ENCODE measurements around the gene NACC2. TPM values are rescaled to one million over a fixed set of nuclear protein-coding genes. Genes with fewer than 3 reads are reported as not detected.
"Not testable (repeated sequence)": the region's sequence is repeated elsewhere in the genome, so short reads cannot be mapped to it uniquely, and the experiment has no call there.

Gene NACC2
- total RNA-seq, 2 experiments from 2014 or later, result 4.2 to 5.2 TPM

DNA sequence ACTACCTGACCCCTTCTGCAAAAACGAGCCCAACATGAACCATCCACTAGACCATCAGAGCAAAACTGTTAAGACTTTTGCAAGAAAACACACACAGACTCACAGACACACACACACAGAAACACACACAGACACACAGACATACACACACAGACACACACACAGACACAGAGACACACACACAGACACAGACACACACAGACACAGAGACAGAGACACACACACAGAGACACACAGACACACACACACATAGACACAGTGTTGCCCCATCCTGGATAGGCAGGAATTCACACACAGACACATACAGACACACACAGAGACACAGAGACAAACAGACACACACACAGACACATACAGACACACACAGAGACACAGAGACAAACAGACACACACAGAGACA, 52.5 kb downstream of the NACC2 start:
- Mint-ChIP-seq H3K36me3 (ENCODE audit: low read depth) (peaks cover 16% of the 10 kb centered on the region), H3K9me3 (ENCODE audit: low read depth) (peaks cover 16% of the 10 kb centered on the region), H3K4me1 (no peaks in the 10 kb centered on the region), H3K27me3 (no peaks in the 10 kb centered on the region), H3K4me3 (no peak overlapping the region), H3K27ac (no peak overlapping the region)
- CTCF ChIA-PET, result no interaction called here
- intact Hi-C loops (cut with DNase I, micrococcal nuclease), result no loop called here
- no peak for ATAC-seq
- POLR2A ChIA-PET, result no interaction called here
- DNase-seq, result no peak

GRCh38 chr9:136040848-136041247, 54.2 kb downstream of the NACC2 start:
- DNase-seq; H3K4me1 Mint-ChIP-seq; POLR2A ChIA-PET; H3K4me3 Mint-ChIP-seq; H3K27ac Mint-ChIP-seq; intact Hi-C loops (cut with DNase I, micrococcal nuclease); CTCF ChIA-PET; ATAC-seq; H3K27me3 Mint-ChIP-seq: not testable (repeated sequence)
- peaks cover 27% of the 10 kb centered on the region for H3K9me3 Mint-ChIP-seq (ENCODE audit: low read depth)
- peaks cover 17% of the 10 kb centered on the region for H3K36me3 Mint-ChIP-seq (ENCODE audit: low read depth)

GRCh38 chr9:136039488-136039887, 55.6 kb downstream of the NACC2 start:
- Mint-ChIP-seq H3K4me3 (no peak overlapping the region), H3K27me3 (no peaks in the 10 kb centered on the region), H3K9me3 (ENCODE audit: low read depth) (peaks cover 27% of the 10 kb centered on the region), H3K27ac (no peak overlapping the region), H3K4me1 (no peaks in the 10 kb centered on the region), H3K36me3 (ENCODE audit: low read depth) (peaks cover 17% of the 10 kb centered on the region)
- DNase-seq (no peak), ATAC-seq (no peak)
- CTCF ChIA-PET, result no interaction called here
- intact Hi-C loops (cut with DNase I, micrococcal nuclease), result no loop called here
- POLR2A ChIA-PET, result no interaction called here

DNA sequence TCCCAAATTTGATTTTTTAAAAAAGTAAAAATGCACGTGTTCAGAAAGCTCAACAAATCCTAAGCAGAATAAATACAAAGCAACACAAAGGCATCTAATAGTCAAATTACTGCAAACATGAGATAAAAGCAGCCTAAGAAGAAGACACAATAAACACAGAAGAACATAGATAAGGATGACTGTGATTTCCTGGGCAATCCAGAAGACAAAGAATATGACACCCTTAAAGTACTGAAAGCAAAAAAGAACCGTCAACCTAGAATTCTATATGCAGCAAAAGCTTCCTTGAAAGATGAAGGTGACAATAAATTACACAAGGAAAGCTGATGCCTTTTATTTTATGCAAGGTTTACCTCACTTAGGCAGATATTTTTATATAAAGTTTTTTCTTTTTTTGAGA, 58.2 kb downstream of the NACC2 start:
- Mint-ChIP-seq H3K36me3 (ENCODE audit: low read depth) (peaks cover 17% of the 10 kb centered on the region), H3K4me3 (no peak overlapping the region), H3K4me1 (no peaks in the 10 kb centered on the region), H3K27ac (no peak overlapping the region), H3K9me3 (ENCODE audit: low read depth) (peaks cover 27% of the 10 kb centered on the region), H3K27me3 (no peaks in the 10 kb centered on the region)
- ChIA-PET CTCF (interaction anchor here (0.6 kb wide), 1 partner anchor 22 kb away, joined by 3 read pairs; no protein-coding TSS in a partner anchor), POLR2A (no interaction called here)
- ATAC-seq (no peak), DNase-seq (no peak)
- intact Hi-C loops (cut with DNase I, micrococcal nuclease), result no loop called here

GRCh38 chr9:136036050-136036449, 59.0 kb downstream of the NACC2 start:
- DNase-seq (no peak), ATAC-seq (no peak)
- H3K36me3 Mint-ChIP-seq (ENCODE audit: low read depth), result peaks cover 17% of the 10 kb centered on the region
- ChIA-PET POLR2A (no interaction called here), CTCF (no interaction called here)
- peaks cover 27% of the 10 kb centered on the region for H3K9me3 Mint-ChIP-seq (ENCODE audit: low read depth)
- intact Hi-C loops (cut with DNase I, micrococcal nuclease), result no loop called here
- H3K27me3 Mint-ChIP-seq, result no peaks in the 10 kb centered on the region
- no peaks in the 10 kb centered on the region for H3K4me1 Mint-ChIP-seq
- no peak overlapping the region for H3K4me3 Mint-ChIP-seq
- H3K27ac Mint-ChIP-seq, result no peak overlapping the region

DNA sequence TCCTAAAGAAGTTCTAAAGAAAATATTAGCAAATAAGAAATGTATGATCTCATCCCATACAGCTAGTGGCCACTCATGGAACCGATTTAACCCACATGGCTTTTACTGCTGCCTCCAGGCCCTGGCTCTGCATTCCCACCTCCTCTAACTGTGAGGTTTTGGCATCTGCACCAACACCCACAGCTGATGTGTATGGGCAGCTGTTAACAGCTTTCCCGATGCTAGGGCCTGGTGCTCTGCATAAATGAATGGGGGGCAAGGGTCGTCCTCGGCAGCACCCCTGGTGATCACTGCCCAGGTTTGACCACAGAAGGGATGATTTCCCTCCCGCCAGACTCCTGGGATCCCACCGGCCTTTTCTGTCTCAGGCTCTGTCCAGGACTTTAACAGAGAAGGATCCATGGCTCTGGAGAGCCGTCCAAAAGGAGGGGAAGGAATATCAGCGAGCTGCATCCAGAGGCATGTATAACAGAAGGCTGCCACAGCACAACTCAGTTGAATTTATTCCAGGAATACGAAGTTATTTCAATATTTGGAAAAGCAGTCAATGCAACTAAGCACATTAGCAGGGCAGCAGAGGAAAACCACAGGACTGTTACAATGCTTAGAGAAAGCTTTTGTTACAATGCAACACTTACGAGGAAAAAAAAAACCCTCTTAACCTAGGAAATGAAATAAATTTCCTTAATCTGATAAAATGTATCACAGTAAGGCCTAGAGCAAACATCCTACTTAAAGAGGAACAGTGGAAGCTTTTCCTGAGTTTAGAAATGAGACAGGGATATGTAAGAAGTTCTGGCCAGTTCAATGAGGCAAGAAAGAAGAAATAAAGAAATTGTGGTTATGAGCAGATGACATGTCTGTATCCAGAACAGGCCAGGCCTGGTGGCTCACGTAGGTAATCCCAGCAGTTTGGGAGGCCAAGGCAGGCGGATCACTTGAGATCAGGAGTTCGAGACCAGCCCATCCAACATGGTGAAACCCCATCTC, 63.1 kb downstream of the NACC2 start:
- Mint-ChIP-seq H3K27ac (no peak overlapping the region), H3K9me3 (ENCODE audit: low read depth) (peaks cover 10% of the 10 kb centered on the region), H3K4me3 (no peak overlapping the region), H3K36me3 (ENCODE audit: low read depth) (peaks cover 4% of the 10 kb centered on the region), H3K4me1 (no peaks in the 10 kb centered on the region), H3K27me3 (no peaks in the 10 kb centered on the region)
- ATAC-seq (no peak), DNase-seq (no peak)
- CTCF ChIA-PET, result no interaction called here
- intact Hi-C loops (cut with DNase I, micrococcal nuclease), result no loop called here
- POLR2A ChIA-PET, result no interaction called here

DNA sequence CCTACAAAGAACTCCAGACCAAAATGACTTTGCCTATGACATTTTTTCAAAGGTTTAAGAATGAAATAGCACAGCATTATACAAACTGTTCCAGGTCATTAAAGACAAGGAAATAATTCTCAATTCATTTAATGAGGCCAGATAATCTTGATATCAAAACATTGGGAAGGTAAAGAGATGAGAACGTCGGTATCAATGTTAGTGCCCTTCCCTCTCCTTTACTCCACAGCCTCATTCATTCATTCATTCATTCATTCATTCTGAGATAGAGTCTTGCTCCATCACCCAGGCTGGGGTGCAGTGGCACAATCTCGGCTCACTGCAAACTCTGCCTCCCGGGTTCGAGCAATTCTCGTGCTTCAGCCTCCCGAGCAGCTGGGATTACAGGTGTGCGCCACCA, 64.0 kb downstream of the NACC2 start:
- no peak for DNase-seq
- intact Hi-C loops (cut with DNase I, micrococcal nuclease), result no loop called here
- CTCF ChIA-PET, result interaction anchor here (1.0 kb wide), 1 partner anchor 92 kb away, joined by 3 read pairs; no protein-coding TSS in a partner anchor
- H3K27ac Mint-ChIP-seq, result no peak overlapping the region
- no peaks in the 10 kb centered on the region for H3K27me3 Mint-ChIP-seq
- H3K36me3 Mint-ChIP-seq (ENCODE audit: low read depth), result peaks cover 4% of the 10 kb centered on the region
- no peak overlapping the region for H3K4me3 Mint-ChIP-seq
- POLR2A ChIA-PET, result no interaction called here
- peaks cover 2% of the 10 kb centered on the region for H3K9me3 Mint-ChIP-seq (ENCODE audit: low read depth)
- H3K4me1 Mint-ChIP-seq, result no peaks in the 10 kb centered on the region
- ATAC-seq, result no peak

DNA sequence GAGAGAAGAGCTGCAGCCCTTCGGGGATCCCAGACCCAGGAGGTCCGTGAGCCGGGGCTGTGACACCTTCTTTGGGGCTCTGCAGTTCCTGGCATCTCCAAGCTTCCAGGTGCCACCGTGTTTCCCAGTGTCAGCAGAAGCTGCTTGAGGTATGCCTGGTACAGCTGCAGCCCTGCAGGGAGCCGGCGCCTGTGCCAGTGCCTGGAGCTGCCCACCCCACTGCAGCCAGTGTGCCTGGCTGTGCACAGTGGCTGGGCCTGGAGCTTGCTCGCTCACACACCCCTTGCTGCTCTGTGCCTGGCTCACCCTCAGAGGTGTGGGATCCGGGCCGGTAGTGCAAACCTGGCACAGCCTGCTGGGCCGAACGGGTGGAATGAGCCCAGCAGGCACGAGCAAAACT, 65.5 kb downstream of the NACC2 start:
- Mint-ChIP-seq H3K27ac (no peak overlapping the region), H3K4me3 (no peak overlapping the region), H3K27me3 (no peaks in the 10 kb centered on the region), H3K9me3 (ENCODE audit: low read depth) (no peaks in the 10 kb centered on the region), H3K36me3 (ENCODE audit: low read depth) (peaks cover 4% of the 10 kb centered on the region), H3K4me1 (no peaks in the 10 kb centered on the region)
- ATAC-seq (no peak), DNase-seq (no peak)
- ChIA-PET POLR2A (no interaction called here), CTCF (interaction anchor here (0.7 kb wide), 1 partner anchor 63 kb away, joined by 3 read pairs; no protein-coding TSS in a partner anchor)
- intact Hi-C loops (cut with DNase I, micrococcal nuclease), result no loop called here

GRCh38 chr9:136028760-136029470, 66.2 kb downstream of the NACC2 start:
- ATAC-seq (no peak), DNase-seq (no peak)
- Mint-ChIP-seq H3K36me3 (ENCODE audit: low read depth) (peaks cover 4% of the 10 kb centered on the region), H3K4me3 (no peak overlapping the region), H3K9me3 (ENCODE audit: low read depth) (no peaks in the 10 kb centered on the region), H3K27ac (no peak overlapping the region), H3K4me1 (no peaks in the 10 kb centered on the region), H3K27me3 (no peaks in the 10 kb centered on the region)
- intact Hi-C loops (cut with DNase I, micrococcal nuclease), result no loop called here
- ChIA-PET POLR2A (no interaction called here), CTCF (interaction anchor here (0.7 kb wide), 1 partner anchor 62 kb away, joined by 3 read pairs; no protein-coding TSS in a partner anchor)

DNA sequence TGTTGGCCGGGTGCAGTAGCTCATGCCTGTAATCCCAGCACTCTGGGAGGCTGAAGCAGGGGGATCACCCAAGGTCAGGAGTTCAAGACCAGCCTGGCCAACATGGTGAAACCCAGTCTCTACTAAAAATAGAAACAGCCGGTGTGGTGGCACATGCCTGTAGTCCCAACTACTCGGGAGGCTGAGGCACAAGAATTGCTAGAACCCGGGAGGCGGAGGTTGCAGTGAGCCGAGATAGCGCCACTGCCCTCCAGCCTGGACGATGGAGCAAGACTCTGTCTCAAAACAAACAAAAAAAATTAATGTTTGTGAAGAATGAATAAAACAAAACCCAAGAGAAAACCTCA, 68.2 kb downstream of the NACC2 start:
- H3K4me1 Mint-ChIP-seq; intact Hi-C loops (cut with DNase I, micrococcal nuclease); DNase-seq; H3K4me3 Mint-ChIP-seq; H3K9me3 Mint-ChIP-seq (ENCODE audit: low read depth); ATAC-seq; H3K36me3 Mint-ChIP-seq (ENCODE audit: low read depth); POLR2A ChIA-PET; CTCF ChIA-PET; H3K27ac Mint-ChIP-seq; H3K27me3 Mint-ChIP-seq: not testable (repeated sequence)

- peaks cover 4% of the 10 kb centered on the region for H3K36me3 Mint-ChIP-seq (ENCODE audit: low read depth)
- no peaks in the 10 kb centered on the region for H3K9me3 Mint-ChIP-seq (ENCODE audit: low read depth)
- no peaks in the 10 kb centered on the region for H3K4me1 Mint-ChIP-seq
- no peak for DNase-seq
- no peak overlapping the region for H3K27ac Mint-ChIP-seq
- ChIA-PET POLR2A (no interaction called here), CTCF (no interaction called here)
- intact Hi-C loops (cut with DNase I, micrococcal nuclease), result no loop called here
- ATAC-seq, result no peak
- H3K27me3 Mint-ChIP-seq, result no peaks in the 10 kb centered on the region
- H3K4me3 Mint-ChIP-seq, result no peak overlapping the region
These were observed 68.7 kb downstream of the NACC2 start for GRCh38 chr9:136026266-136026942.

Measured in activated CD4-positive, alpha-beta T cell treated with anti-CD3 and anti-CD28 coated beads for 36 hours (primary cell).